HUES64 (cell line): ENCODE measurements around the gene IGSF5.

ENCODE experiments used
- H3K27ac ChIP-seq: 2 replicates; pipeline ENCODE4 v1.7.0; 2013; ENCODE audit warnings: low read depth, low read length, inconsistent platforms
- H3K27me3 ChIP-seq: 2 replicates; pipeline ENCODE4 v1.6.1; 2013; ENCODE audit warnings: mild to moderate bottlenecking, low read length; ENCODE audit not compliant: insufficient read depth
- H3K36me3 ChIP-seq: 2 replicates; pipeline ENCODE4 v1.6.1; 2013; ENCODE audit warnings: mild to moderate bottlenecking, low read length; ENCODE audit not compliant: insufficient read depth
- H3K4me1 ChIP-seq: 2 replicates; pipeline ENCODE4 v1.6.1; 2013; ENCODE audit warnings: mild to moderate bottlenecking, low read length, moderate library complexity; ENCODE audit not compliant: insufficient read depth
- H3K4me3 ChIP-seq: 2 replicates; pipeline ENCODE4 v1.5.1; 2013; ENCODE audit warnings: mild to moderate bottlenecking, low read length, moderate library complexity
- H3K9ac ChIP-seq: 2 replicates; pipeline ENCODE4 v1.6.1; 2013; ENCODE audit warnings: mild to moderate bottlenecking, low read depth, low read length
- H3K9me3 ChIP-seq: 2 replicates; pipeline ENCODE4 v1.6.1; 2013; ENCODE audit warnings: low read depth, low read length; ENCODE audit not compliant: insufficient read depth
- WGBS: fragments of 150-250, 120-280 bp; methylation state at CpG from one replicate; pipeline ENCODE4 v1.1.7; 2013; ENCODE audit warnings: missing lambda C conversion rate; 5-methylcytosine and 5-hydroxymethylcytosine counted together

IGSF5 gene

DNA sequence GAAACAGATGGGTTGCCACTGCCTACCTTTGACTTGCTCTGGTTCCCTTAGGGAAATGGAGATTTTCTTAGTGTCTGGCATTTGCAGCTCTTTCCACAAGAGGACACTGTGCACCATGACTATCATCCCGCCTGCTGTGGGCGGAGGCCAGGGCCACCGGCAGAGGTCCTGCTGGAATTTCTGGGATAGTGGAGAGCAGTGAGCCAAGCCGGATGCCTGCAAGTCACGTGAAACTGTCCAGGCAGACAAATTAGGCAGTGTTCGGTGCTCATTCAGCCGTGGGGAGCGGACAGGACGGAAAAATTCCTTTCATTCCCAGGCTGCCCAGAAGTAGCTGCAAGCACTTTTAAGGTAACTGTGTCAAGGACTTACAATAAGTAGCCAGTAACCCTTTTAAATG is 43.4 kb downstream of the IGSF5 start:
- 41% methylated on average over 9 of the region's 9 CpGs for WGBS
- no peaks in the 10 kb centered on the region for H3K4me1 ChIP-seq
- H3K9ac ChIP-seq: no peak overlapping the region
- H3K27ac ChIP-seq: no peak overlapping the region
- peaks cover 35% of the 10 kb centered on the region for H3K9me3 ChIP-seq
- 0 out of 2 replicates have a peak, but pooled peaks cover 3% of the 10 kb centered on the region for H3K36me3 ChIP-seq
- H3K27me3 ChIP-seq: no peaks in the 10 kb centered on the region
- H3K4me3 ChIP-seq: no peak overlapping the region

DNA sequence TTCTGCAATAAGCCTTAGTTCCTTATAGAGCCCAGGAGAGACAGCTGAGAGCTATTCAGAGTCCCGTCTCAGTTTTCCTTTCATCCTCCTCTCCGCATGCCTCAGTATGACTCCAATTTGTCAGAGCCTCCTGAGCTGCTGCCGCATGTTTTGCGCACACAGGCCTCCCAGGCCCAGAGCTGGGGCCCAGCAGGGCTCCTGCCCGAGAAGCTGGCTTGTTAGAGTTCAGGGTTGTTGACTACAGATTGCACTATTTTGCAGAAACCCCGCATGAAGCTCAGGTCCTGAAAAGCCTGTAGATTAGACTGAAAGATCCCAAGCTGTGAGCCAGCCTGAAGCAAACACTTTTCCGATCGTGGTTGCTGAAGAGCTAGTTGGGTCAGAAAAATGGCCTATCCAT is 51.5 kb downstream of the IGSF5 start:
- H3K9ac ChIP-seq: no peak overlapping the region
- H3K27ac ChIP-seq: no peak overlapping the region
- no peaks in the 10 kb centered on the region for H3K4me1 ChIP-seq
- H3K4me3 ChIP-seq: no peak overlapping the region
- no peaks in the 10 kb centered on the region for H3K36me3 ChIP-seq
- H3K27me3 ChIP-seq: no peaks in the 10 kb centered on the region
- H3K9me3 ChIP-seq: peaks cover 18% of the 10 kb centered on the region
- WGBS: 76% methylated on average over 8 of the region's 8 CpGs

DNA sequence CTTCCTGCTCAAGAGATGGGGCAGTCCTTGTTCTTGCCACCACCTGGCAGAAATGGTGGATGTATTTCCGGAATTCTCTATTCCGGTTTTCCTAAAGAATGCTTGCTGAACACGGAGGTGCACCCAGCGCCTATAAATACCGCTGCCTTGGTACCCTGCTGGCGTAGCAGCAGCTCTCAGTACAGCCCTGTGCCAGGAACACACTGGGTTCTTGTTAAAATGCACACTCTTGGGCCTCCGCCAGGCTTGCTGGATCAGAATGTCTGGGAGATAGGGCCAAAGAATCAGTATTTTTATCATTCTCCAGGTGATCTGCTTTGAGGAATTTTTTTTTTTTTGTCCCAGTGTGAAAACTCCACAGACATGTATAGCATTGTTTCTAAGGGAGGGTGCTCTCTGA is 54.2 kb downstream of the IGSF5 start:
- no peaks in the 10 kb centered on the region for H3K27me3 ChIP-seq
- no peaks in the 10 kb centered on the region for H3K36me3 ChIP-seq
- H3K9me3 ChIP-seq: no peaks in the 10 kb centered on the region
- no peak overlapping the region for H3K4me3 ChIP-seq
- no peak overlapping the region for H3K27ac ChIP-seq
- no peaks in the 10 kb centered on the region for H3K4me1 ChIP-seq
- no peak overlapping the region for H3K9ac ChIP-seq
- 95% methylated on average over 7 of the region's 7 CpGs for WGBS

DNA sequence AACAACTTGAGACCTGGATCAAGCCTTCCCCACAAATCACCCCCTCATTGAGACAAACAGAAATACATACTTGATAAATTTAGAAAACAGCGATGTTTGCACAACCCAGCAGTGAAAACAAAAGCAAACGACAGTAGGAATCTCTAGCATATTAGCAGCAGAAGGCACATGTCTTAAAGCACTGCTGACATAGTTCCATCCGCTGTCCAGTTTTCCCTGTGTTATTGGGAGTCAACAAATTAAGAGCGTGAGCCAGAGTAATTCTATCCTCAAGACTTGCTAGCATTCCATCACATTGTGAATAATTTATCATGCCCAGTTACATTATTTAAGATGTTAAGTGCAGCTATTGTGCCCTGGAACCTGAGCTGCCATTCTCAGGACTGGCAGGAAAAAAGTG is 55.3 kb downstream of the IGSF5 start:
- Histone ChIP-seq H3K36me3 (no peaks in the 10 kb centered on the region), H3K9me3 (no peaks in the 10 kb centered on the region), H3K27me3 (no peaks in the 10 kb centered on the region), H3K9ac (no peak overlapping the region), H3K27ac (no peak overlapping the region), H3K4me3 (no peak overlapping the region), H3K4me1 (no peaks in the 10 kb centered on the region)
- WGBS: 86% methylated on average over 4 of the region's 4 CpGs

DNA sequence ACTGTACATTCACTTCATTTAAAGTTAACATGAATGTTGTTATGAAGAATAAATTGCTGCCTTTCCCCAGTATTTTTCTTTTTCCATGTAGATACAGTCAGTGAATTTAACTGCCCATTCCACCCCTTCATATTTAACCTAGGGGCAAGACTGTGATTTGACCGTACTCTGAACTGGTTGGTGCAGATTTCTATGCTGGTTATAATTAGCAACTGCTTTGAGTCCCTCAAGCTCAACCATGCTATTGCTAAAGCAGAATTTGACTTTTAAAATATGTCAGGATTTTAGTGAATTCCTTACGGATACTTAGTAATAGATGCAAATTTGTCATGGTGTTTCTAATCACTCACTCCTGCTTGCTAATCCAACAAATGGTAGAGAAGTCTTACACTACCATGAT is 57.2 kb downstream of the IGSF5 start:
- Histone ChIP-seq H3K27me3 (no peaks in the 10 kb centered on the region), H3K27ac (no peak overlapping the region), H3K9ac (no peak overlapping the region), H3K4me3 (no peak overlapping the region), H3K4me1 (no peaks in the 10 kb centered on the region), H3K36me3 (no peaks in the 10 kb centered on the region), H3K9me3 (no peaks in the 10 kb centered on the region)
- 93% methylated on average over 2 of the region's 2 CpGs for WGBS

DNA sequence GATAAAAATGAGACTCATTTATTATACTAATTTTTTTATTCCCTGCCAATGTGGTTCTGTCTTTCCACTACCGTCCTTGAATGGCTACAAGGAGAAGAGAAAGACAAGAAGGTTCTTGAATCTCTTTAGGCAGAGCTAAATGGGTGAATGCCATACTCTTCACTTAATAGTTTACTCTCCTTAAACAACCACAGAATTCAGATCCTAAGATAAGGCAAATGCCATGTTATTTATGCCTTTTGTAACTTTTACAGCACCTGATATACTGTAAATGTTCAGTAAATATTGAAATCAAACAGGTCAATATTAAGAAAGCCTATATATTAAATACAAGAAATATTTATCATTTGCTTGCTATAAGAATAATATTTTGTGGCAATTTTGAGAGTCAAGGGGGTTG is 58.4 kb downstream of the IGSF5 start:
- no peaks in the 10 kb centered on the region for H3K9me3 ChIP-seq
- no peak overlapping the region for H3K4me3 ChIP-seq
- H3K27ac ChIP-seq: no peak overlapping the region
- no peaks in the 10 kb centered on the region for H3K27me3 ChIP-seq
- no peaks in the 10 kb centered on the region for H3K4me1 ChIP-seq
- H3K9ac ChIP-seq: no peak overlapping the region
- WGBS: 89% methylated on average over 1 of the region's 1 CpG
- H3K36me3 ChIP-seq: no peaks in the 10 kb centered on the region

DNA sequence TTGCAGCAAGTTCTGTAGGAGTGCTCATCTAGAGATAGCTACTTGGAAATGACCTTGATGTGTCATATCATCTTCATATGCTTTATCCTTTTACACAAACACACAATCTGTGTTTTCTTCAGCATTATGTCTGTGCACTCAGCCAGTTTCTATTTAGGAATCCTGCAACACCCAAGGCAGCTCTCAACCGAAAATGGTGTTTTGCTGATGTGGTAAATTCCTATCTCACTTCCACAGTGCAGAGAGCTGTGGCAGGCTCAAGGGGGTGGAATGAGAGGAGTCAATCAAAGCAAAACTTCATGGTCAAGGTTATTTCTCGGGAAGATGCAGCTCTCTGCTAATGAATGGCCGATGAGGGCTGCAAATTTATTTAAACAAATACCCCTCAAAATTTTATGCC is 59.3 kb downstream of the IGSF5 start:
- Histone ChIP-seq H3K27ac (no peak overlapping the region), H3K9me3 (no peaks in the 10 kb centered on the region), H3K4me3 (no peak overlapping the region), H3K36me3 (no peaks in the 10 kb centered on the region), H3K4me1 (no peaks in the 10 kb centered on the region), H3K27me3 (no peaks in the 10 kb centered on the region), H3K9ac (no peak overlapping the region)
- WGBS: 95% methylated on average over 3 of the region's 3 CpGs

DNA sequence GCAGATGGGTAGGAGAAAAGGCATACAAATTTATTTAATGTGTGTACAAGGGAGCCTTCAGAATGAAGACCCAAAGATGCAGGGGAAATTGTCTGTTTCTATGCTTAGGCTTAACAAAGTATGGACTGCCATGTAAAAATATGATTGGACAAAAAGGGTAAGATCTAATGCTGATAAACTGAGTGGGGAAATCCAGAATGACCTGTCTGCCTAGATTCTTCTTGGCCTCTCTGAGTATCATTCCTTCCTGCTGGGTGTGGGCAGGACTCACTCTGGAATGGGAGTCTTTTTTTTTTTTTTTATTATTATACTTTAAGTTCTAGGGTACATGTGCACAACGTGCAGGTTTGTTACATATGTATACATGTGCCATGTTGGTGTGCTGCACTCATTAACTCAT is 61.0 kb downstream of the IGSF5 start:
- Histone ChIP-seq H3K27me3 (no peaks in the 10 kb centered on the region), H3K27ac (no peak overlapping the region), H3K36me3 (no peaks in the 10 kb centered on the region), H3K9me3 (no peaks in the 10 kb centered on the region), H3K9ac (no peak overlapping the region), H3K4me1 (no peaks in the 10 kb centered on the region), H3K4me3 (no peak overlapping the region)
- WGBS: no CpG with 5 or more reads among the region's 1 CpG

DNA sequence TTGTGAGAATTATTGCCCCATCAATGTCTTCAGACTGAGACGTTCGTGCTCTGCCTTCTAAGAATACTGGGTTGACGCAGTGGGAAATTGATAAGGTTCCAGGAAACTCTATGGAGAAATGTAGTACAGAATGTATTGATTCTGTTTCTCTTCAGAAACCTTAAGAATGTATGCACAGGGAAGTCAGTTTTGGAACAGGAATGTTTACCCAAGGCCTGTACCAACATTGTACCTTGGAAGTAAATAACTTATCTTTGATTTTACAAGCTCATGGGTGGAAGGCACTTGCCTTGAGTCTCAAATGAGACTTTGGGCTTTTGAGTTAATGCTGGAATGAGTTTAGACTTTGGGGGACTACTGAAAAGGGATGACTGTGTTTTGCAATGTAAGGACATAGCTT is 62.8 kb downstream of the IGSF5 start:
- no peaks in the 10 kb centered on the region for H3K27me3 ChIP-seq
- H3K4me3 ChIP-seq: no peak overlapping the region
- no peaks in the 10 kb centered on the region for H3K4me1 ChIP-seq
- no peak overlapping the region for H3K9ac ChIP-seq
- no peaks in the 10 kb centered on the region for H3K36me3 ChIP-seq
- peaks cover 11% of the 10 kb centered on the region for H3K9me3 ChIP-seq
- no peak overlapping the region for H3K27ac ChIP-seq
- WGBS: 92% methylated on average over 3 of the region's 3 CpGs

DNA sequence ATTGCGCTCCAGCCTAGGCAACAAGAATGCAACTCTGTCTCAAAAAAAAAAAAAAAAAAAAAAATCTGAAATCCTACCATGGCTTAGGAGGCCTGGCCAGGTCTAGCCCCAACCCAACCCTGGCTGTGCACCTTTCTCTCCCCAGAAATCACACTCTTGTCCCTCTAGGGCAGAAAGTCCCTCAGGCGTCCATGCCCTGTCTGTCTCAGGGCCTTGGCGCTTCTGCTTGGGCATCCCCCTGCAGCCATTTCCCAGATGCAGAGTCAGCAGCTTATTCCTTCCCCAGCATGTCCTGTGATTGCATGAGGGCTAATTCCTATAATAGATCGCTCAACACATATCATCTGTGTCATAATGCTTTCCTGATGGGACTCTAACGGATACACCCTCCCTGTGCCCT is 65.0 kb downstream of the IGSF5 start:
- H3K9ac ChIP-seq: no peak overlapping the region

DNA sequence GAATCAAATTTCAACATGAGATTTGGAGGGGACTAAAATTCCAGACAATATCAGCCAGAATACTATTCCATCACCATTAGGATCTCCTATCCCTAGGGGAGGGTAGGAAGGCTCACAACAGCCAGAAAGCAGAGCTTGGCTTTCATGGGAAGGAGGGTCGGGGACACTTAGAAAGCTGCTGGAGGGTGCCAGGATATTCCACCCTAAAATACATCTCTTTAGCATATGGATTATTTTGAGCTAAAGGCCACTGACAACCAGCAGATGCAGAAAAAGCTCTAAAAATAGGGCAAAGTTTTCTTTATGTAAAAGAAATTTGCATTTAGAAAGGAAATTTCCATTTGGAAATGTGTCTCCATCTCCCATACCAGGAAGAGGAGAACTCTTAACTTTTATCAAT is 68.0 kb downstream of the IGSF5 start:
- peaks cover 13% of the 10 kb centered on the region for H3K9me3 ChIP-seq
- 100% methylated on average over 1 of the region's 1 CpG for WGBS
- H3K27me3 ChIP-seq: no peaks in the 10 kb centered on the region
- H3K36me3 ChIP-seq: no peaks in the 10 kb centered on the region
- H3K4me3 ChIP-seq: no peak overlapping the region
- no peaks in the 10 kb centered on the region for H3K4me1 ChIP-seq
- no peak overlapping the region for H3K9ac ChIP-seq
- no peak overlapping the region for H3K27ac ChIP-seq

More for the DNA sequence above, 65.0 kb downstream of the IGSF5 start:
- H3K36me3 ChIP-seq: no peaks in the 10 kb centered on the region
- no peak overlapping the region for H3K4me3 ChIP-seq
- H3K27ac ChIP-seq: no peak overlapping the region
- no peaks in the 10 kb centered on the region for H3K4me1 ChIP-seq
- peaks cover 13% of the 10 kb centered on the region for H3K9me3 ChIP-seq
- 95% methylated on average over 5 of the region's 5 CpGs for WGBS
- no peaks in the 10 kb centered on the region for H3K27me3 ChIP-seq

DNA sequence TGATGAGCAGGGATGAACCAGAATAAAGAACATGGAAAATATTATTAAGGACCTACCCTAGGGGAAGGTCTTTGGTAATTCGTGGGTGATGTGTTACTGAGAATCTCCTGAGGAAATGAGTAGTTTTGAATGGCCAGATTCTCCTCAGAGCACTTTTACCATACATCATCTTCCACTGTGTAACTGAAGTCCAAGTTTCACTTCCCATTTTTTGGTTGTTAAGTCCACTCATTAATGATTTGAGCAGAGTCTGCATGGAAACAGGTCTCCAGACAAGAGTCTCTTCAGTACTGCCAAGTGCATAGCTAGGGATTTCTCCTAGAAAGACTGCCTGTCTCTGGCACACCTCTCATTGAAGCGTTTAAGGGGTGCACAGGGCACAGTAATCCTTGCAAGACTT is 73.6 kb downstream of the IGSF5 start:
- no peak overlapping the region for H3K27ac ChIP-seq
- no peaks in the 10 kb centered on the region for H3K9me3 ChIP-seq
- no peak overlapping the region for H3K4me3 ChIP-seq
- no peaks in the 10 kb centered on the region for H3K4me1 ChIP-seq
- 87% methylated on average over 1 of the region's 2 CpGs for WGBS
- H3K36me3 ChIP-seq: no peaks in the 10 kb centered on the region
- no peaks in the 10 kb centered on the region for H3K27me3 ChIP-seq
- no peak overlapping the region for H3K9ac ChIP-seq
